Measurements from ENCODE around the gene KCTD1. TPM values are rescaled to one million over a fixed set of nuclear protein-coding genes. Genes with fewer than 3 reads are reported as not detected.

Gene KCTD1
- total RNA-seq, 1 experiment from 2014 or later, result 20.5 TPM

DNA sequence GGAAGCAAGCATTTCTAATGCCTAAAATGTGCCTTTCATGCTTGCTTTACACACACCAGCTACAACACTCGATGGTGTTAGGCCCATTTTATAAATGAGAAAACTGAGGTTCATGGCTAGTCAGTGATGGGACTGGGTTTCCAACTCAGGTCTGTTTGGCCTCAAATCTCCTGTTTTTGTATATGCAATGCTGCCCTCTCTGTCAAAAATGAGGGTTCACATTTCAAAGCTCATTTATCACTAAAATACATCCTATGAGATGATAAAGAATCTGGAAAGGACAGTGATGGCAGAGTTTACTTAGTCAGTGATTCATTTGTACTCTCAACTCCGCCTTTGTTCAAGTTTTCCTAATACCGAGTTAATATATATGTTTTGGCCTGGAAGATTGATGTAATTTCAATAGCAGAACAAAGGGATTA, 92.3 kb downstream of the KCTD1 start:
- ChIA-PET POLR2A (ENCODE audit: unreplicated experiment) (no interaction called here), CTCF (no interaction called here)
- DNase-seq, result no peak
- Histone ChIP-seq H3K4me2 (no peak overlapping the region), H4K20me1 (ENCODE audit: insufficient read depth) (no peaks in the 10 kb centered on the region), H3K27me3 (ENCODE audit: insufficient read depth, low read depth) (no peaks in the 10 kb centered on the region), H3K36me3 (ENCODE audit: low read depth) (0 out of 2 replicates have a peak, but pooled peaks cover 4% of the 10 kb centered on the region), H3F3A (ENCODE audit: insufficient read depth, low read depth) (no peaks in the 10 kb centered on the region), H3K4me1 (replicated peaks; ENCODE audit: insufficient read depth) (no peaks in the 10 kb centered on the region; the same call in 1 of the 2 replicates), H3K9me3 (ENCODE audit: insufficient read depth, low read depth) (no peaks in the 10 kb centered on the region), H3K4me3 (no peak overlapping the region), H2AFZ (no peak overlapping the region), H3K27ac (no peak overlapping the region), H3K79me2 (ENCODE audit: low read depth) (no peaks in the 10 kb centered on the region), H3K9me2 (ENCODE audit: insufficient read depth) (no peaks in the 10 kb centered on the region)
- TF ChIP-seq EZH2 (IDR thresholded peaks at IDR 0.05; ENCODE audit: low read depth), result no peak
- TF ChIP-seq, protein P1, sequence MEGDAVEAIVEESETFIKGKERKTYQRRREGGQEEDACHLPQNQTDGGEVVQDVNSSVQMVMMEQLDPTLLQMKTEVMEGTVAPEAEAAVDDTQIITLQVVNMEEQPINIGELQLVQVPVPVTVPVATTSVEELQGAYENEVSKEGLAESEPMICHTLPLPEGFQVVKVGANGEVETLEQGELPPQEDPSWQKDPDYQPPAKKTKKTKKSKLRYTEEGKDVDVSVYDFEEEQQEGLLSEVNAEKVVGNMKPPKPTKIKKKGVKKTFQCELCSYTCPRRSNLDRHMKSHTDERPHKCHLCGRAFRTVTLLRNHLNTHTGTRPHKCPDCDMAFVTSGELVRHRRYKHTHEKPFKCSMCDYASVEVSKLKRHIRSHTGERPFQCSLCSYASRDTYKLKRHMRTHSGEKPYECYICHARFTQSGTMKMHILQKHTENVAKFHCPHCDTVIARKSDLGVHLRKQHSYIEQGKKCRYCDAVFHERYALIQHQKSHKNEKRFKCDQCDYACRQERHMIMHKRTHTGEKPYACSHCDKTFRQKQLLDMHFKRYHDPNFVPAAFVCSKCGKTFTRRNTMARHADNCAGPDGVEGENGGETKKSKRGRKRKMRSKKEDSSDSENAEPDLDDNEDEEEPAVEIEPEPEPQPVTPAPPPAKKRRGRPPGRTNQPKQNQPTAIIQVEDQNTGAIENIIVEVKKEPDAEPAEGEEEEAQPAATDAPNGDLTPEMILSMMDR (conservative IDR thresholded peaks at IDR 0.05), result no peak
- no TSS peak for BruUV-seq (replicated peaks)
- intact Hi-C loops (cut with micrococcal nuclease; ENCODE audit: unreplicated experiment), result no loop called here

DNA sequence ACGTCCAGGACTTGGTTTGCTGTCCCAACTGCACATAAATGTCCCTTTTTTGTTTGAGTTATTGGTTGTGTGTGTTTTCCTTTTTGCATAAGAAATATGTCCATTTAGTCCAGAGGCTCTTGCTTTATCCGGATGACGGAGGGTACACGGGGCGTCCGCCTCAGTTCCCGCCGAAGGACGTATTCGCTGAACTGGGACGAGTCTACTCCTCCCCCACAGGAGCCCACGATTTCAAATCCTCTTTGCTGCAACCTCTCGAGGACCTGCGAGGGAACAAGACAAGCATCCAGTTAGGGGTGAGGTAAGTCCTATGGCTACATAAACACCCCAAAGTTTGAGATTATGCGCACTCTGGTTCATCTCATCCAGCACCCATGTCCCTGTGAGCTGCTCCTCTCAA, 92.7 kb downstream of the KCTD1 start:
- no peaks in the 10 kb centered on the region for H3K9me2 ChIP-seq (ENCODE audit: insufficient read depth)
- H3K36me3 ChIP-seq (ENCODE audit: low read depth), result 0 out of 2 replicates have a peak, but pooled peaks cover 4% of the 10 kb centered on the region
- no peaks in the 10 kb centered on the region for H3K27me3 ChIP-seq (ENCODE audit: insufficient read depth, low read depth)
- ChIA-PET POLR2A (ENCODE audit: unreplicated experiment) (no interaction called here), CTCF (no interaction called here)
- H4K20me1 ChIP-seq (ENCODE audit: insufficient read depth), result no peaks in the 10 kb centered on the region
- TF ChIP-seq, protein P1 (conservative IDR thresholded peaks at IDR 0.05), result no peak
- TF ChIP-seq EZH2 (IDR thresholded peaks at IDR 0.05; ENCODE audit: low read depth), result no peak
- no peak overlapping the region for H3K27ac ChIP-seq
- BruUV-seq (replicated peaks), result no TSS peak
- H2AFZ ChIP-seq, result no peak overlapping the region
- H3K4me3 ChIP-seq, result no peak overlapping the region
- no peak for DNase-seq
- no peaks in the 10 kb centered on the region for H3F3A ChIP-seq (ENCODE audit: insufficient read depth, low read depth)
- intact Hi-C loops (cut with micrococcal nuclease; ENCODE audit: unreplicated experiment), result no loop called here
- no peaks in the 10 kb centered on the region for H3K79me2 ChIP-seq (ENCODE audit: low read depth)
- no peaks in the 10 kb centered on the region for H3K9me3 ChIP-seq (ENCODE audit: insufficient read depth, low read depth)
- no peak overlapping the region for H3K4me2 ChIP-seq
- H3K4me1 ChIP-seq (replicated peaks; ENCODE audit: insufficient read depth), result no peaks in the 10 kb centered on the region; the same call in 1 of the 2 replicates

DNA sequence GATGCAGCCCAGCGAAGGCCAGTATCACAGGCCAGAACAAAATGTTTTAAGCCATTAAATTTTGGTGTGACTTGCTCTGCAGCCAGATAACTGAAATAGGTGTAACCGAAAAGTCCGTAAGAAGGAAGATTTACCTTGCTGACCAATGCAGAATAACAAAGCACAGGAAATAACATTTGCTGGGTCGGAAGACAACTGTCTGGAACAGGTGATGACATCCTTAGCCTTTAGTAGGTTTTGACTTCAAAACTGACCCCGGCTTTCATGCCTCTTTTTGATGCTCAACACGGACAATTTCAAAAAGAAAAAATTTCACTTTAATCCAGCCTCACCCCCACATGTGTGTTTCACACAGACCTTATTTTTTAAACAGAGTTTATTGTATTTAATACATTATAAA, 93.7 kb downstream of the KCTD1 start:
- H3K4me2 ChIP-seq, result no peak overlapping the region
- intact Hi-C loops (cut with micrococcal nuclease; ENCODE audit: unreplicated experiment), result no loop called here
- no peak for TF ChIP-seq EZH2 (IDR thresholded peaks at IDR 0.05; ENCODE audit: low read depth)
- TF ChIP-seq, protein P1 (conservative IDR thresholded peaks at IDR 0.05), result no peak
- no peak overlapping the region for H3K4me3 ChIP-seq
- CTCF ChIA-PET, result no interaction called here
- 0 out of 2 replicates have a peak, but pooled peaks cover 4% of the 10 kb centered on the region for H3K36me3 ChIP-seq (ENCODE audit: low read depth)
- DNase-seq, result no peak
- H3K27ac ChIP-seq, result no peak overlapping the region
- BruUV-seq (replicated peaks), result no TSS peak
- no peaks in the 10 kb centered on the region for H3K79me2 ChIP-seq (ENCODE audit: low read depth)
- no peaks in the 10 kb centered on the region for H3K27me3 ChIP-seq (ENCODE audit: insufficient read depth, low read depth)
- POLR2A ChIA-PET (ENCODE audit: unreplicated experiment), result no interaction called here
- H3K9me2 ChIP-seq (ENCODE audit: insufficient read depth), result no peaks in the 10 kb centered on the region
- no peaks in the 10 kb centered on the region for H4K20me1 ChIP-seq (ENCODE audit: insufficient read depth)
- H3F3A ChIP-seq (ENCODE audit: insufficient read depth, low read depth), result no peaks in the 10 kb centered on the region
- H2AFZ ChIP-seq, result no peak overlapping the region
- no peaks in the 10 kb centered on the region for H3K9me3 ChIP-seq (ENCODE audit: insufficient read depth, low read depth)
- H3K4me1 ChIP-seq (replicated peaks; ENCODE audit: insufficient read depth), result no peaks in the 10 kb centered on the region; the same call in 1 of the 2 replicates

All from PC-9 (cell line).